Hematopoietic multipotent progenitor cell treated with erythropoietin and hydrocortisone succinate and interleukin-3 and kit ligand, for 15 days (in vitro differentiated cells): ENCODE results near the gene KCNT2.
"Not testable (repeated sequence)": the region's sequence is repeated elsewhere in the genome, so short reads cannot be mapped to it uniquely, and the experiment has no call there.

Experiments
- DNase-seq: peaks from one replicate; pipeline ENCODE4 v3.0.0-alpha.2; 2015; ENCODE audit warnings: low spot score

Gene KCNT2

GRCh38 chr1:196590959-196591358 is 17.3 kb downstream of the KCNT2 start:
- DNase-seq, result no peak

- DNase-seq, result no peak
Observed at GRCh38 chr1:196590012-196590708, 18.1 kb downstream of the KCNT2 start.

- no peak for DNase-seq
Observed at GRCh38 chr1:196584696-196585095, 23.5 kb downstream of the KCNT2 start.

GRCh38 chr1:196577386-196577785 is 30.9 kb downstream of the KCNT2 start:
- no peak for DNase-seq

- no peak for DNase-seq
Observed at GRCh38 chr1:196573226-196573625, 35.0 kb downstream of the KCNT2 start.

- DNase-seq, result no peak
Observed at GRCh38 chr1:196567238-196567637, 41.0 kb downstream of the KCNT2 start.

GRCh38 chr1:196563768-196564167 is 44.5 kb downstream of the KCNT2 start:
- no peak for DNase-seq

GRCh38 chr1:196559314-196559713 is 48.9 kb downstream of the KCNT2 start:
- DNase-seq, result no peak

GRCh38 chr1:196558411-196558810 is 49.8 kb downstream of the KCNT2 start:
- no peak for DNase-seq

GRCh38 chr1:196557797-196558196 is 50.4 kb downstream of the KCNT2 start:
- DNase-seq, result no peak

- no peak for DNase-seq
Observed at GRCh38 chr1:196550731-196551130, 57.5 kb downstream of the KCNT2 start.

- no peak for DNase-seq
Observed at GRCh38 chr1:196546272-196547111, 61.7 kb downstream of the KCNT2 start.

GRCh38 chr1:196545222-196545621 is 63.0 kb downstream of the KCNT2 start:
- no peak for DNase-seq

GRCh38 chr1:196544617-196545016 is 63.6 kb downstream of the KCNT2 start:
- no peak for DNase-seq

- DNase-seq, result no peak
Observed at GRCh38 chr1:196543833-196544232, 64.4 kb downstream of the KCNT2 start.

- DNase-seq, result no peak
Observed at GRCh38 chr1:196538473-196538872, 69.8 kb downstream of the KCNT2 start.

- no peak for DNase-seq
Observed at GRCh38 chr1:196535727-196536126, 72.5 kb downstream of the KCNT2 start.

- no peak for DNase-seq
Observed at GRCh38 chr1:196531737-196532524, 76.3 kb downstream of the KCNT2 start.

- no peak for DNase-seq
Observed at GRCh38 chr1:196527919-196528318, 80.3 kb downstream of the KCNT2 start.

GRCh38 chr1:196522574-196523345 is 85.5 kb downstream of the KCNT2 start:
- not testable (repeated sequence) for DNase-seq

- DNase-seq, result peak; percentile 3
Observed at GRCh38 chr1:196517193-196517592, 91.0 kb downstream of the KCNT2 start.

GRCh38 chr1:196516373-196516772 is 91.9 kb downstream of the KCNT2 start:
- DNase-seq, result no peak
